Skeletal muscle cell (primary cell): ENCODE results near the gene PFKFB2.

Experiments used
- DNase-seq: peaks from one replicate; pipeline ENCODE4 v3.0.0-alpha.2; 2010; ENCODE audit warnings: low read depth
- H3K4me3 ChIP-seq: 2 replicates; pipeline ENCODE4 v1.5.1; 2011; ENCODE audit warnings: low read depth, mild to moderate bottlenecking, control low read depth, low read length, moderate library complexity

PFKFB2 gene

DNA sequence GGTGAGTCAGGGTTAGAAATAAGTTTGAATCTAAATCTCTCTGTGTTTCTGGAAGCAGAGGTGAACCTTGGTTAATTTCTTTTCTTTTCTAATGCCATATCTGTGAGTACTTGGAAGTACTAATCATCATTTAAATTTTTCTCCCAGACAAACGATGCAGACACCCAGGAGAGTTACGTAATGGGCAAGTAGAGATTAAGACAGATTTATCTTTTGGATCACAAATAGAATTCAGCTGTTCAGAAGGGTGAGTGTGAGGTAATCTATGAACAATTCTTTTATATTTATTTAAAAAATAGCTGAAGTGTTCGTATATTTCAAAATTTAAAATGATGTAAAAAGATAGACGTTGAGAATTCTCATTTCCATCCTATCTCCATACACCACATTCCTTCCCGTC lies 62.2 kb downstream of the PFKFB2 start:
- H3K4me3 ChIP-seq, result no peak overlapping the region
- no peak for DNase-seq

DNA sequence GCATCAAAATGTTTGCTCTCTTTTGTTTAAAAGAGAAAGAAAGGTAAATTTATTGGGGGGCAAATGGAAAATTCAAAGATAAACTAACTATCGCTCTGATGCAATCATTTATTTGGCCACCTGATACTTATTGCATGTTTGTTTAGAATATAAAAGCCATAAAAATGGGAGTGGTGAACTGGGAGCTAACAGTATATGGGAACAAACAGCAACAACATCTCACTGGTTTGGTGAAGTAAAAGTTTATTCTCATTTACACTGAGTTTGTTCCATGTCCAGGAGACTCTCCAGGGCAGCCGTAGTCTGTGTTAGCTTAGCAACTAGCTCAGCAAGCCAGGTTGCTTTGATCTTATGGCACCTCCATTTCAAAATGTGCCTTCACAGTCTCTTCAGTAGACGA lies 71.3 kb downstream of the PFKFB2 start:
- no peak overlapping the region for H3K4me3 ChIP-seq
- no peak for DNase-seq

DNA sequence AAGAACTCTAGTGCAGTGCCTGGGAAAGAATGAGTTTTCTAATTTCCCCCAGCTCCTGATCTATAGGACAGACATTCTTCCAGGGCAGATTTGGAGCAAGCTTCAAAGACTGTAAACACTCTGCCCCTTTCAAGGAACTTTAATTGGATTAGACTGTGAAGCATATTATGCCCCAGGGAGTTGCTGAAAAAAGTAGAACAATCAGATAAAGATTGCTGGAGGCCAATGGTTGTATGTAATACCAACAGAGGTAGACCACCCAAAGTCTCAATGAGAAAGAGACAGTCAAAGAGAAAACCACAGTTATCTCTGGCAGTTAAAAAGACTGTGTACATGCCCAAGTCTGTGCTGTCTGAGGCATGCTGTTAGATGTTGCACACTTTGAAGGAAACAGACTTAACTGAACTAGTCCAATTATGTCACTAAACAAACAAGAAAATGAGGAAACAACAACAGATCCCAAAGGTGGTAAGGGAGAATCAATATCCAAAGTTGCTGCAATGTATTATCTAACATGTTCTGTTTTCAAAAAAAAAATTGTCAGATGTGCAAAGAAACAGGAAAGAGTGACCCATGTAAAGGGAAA lies 75.4 kb downstream of the PFKFB2 start:
- no peak for DNase-seq
- H3K4me3 ChIP-seq, result no peak overlapping the region

DNA sequence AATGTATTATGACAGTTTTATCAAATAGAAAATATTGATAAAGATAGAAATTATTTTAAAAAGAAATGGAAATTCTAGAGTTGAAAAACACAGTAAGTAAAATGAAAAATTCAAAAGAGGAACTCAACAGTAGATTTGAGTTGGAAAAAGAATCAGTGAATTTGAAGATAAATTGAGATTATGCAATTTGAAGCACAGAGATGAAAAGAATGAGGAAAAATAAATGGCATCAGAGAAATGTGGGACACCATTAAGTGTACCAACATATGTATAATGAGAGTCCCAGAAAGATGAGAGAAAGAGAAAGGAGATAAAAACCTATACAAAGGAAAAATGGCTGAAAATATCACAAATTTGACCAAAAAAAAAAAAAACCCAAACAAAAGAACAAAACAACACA lies 76.0 kb downstream of the PFKFB2 start:
- DNase-seq, result no peak
- H3K4me3 ChIP-seq, result no peak overlapping the region
